EL (cell line): ENCODE measurements around the gene PRDX1.
"Not testable (repeated sequence)": the region's sequence is repeated elsewhere in the genome, so short reads cannot be mapped to it uniquely, and the experiment has no call there.

Source experiments
- DNase-seq: peaks from one replicate; pipeline ENCODE4 v3.0.0-alpha.2; 2016

Gene PRDX1

DNA sequence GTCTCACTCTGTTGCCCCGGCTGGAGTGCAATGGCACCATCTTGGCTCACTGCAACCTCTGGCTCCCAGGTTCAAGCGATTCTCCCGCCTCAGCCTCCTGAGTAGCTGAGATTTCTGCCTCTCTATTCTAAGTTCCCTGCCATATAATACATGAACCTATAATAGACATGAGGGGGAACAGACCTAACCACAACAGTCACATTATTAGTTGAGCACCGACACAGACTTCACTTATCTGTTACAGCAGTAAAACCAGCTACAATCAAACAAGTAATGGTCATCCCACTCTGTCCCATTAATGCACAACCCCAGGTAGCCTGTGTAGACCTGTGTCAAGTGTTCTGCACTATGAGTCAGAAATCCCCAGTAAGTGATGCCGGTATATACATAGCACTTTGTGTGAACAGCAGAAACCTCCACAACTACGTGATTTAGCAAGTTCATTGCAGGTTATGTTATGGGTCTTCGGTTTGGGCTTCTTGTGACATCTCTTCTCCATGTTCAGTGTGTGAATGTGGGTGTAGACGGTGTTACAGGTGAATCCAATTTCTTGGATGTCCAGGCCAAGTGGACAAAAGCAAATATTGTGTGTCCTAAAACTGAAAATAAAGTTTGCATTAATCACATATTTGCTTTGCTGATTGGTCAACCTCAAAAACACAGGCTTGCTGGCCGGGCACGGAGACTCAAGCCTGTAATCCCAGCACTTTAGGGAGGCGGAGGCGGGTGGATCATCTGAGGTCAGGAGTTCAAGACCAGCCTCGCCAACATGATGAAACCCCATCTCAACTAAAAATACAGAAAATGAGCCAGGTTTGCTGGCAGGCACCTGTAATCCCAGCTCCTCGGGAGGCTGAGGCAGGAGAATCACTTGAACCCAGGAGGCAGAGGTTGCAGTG is 18.0 kb downstream of the PRDX1 start:
- no peak for DNase-seq

- DNase-seq, result no peak
Measured at GRCh38 chr1:45501505-45501859, 20.2 kb downstream of the PRDX1 start.

- DNase-seq, result no peak
Measured at GRCh38 chr1:45499415-45499769, 22.3 kb downstream of the PRDX1 start.

GRCh38 chr1:45498279-45498678 is 23.4 kb downstream of the PRDX1 start:
- DNase-seq, result no peak

- DNase-seq, result peak; percentile 59
Measured at GRCh38 chr1:45493116-45493697, 28.5 kb downstream of the PRDX1 start.

- DNase-seq, result no peak
Measured at GRCh38 chr1:45492691-45493090, 29.0 kb downstream of the PRDX1 start.

DNA sequence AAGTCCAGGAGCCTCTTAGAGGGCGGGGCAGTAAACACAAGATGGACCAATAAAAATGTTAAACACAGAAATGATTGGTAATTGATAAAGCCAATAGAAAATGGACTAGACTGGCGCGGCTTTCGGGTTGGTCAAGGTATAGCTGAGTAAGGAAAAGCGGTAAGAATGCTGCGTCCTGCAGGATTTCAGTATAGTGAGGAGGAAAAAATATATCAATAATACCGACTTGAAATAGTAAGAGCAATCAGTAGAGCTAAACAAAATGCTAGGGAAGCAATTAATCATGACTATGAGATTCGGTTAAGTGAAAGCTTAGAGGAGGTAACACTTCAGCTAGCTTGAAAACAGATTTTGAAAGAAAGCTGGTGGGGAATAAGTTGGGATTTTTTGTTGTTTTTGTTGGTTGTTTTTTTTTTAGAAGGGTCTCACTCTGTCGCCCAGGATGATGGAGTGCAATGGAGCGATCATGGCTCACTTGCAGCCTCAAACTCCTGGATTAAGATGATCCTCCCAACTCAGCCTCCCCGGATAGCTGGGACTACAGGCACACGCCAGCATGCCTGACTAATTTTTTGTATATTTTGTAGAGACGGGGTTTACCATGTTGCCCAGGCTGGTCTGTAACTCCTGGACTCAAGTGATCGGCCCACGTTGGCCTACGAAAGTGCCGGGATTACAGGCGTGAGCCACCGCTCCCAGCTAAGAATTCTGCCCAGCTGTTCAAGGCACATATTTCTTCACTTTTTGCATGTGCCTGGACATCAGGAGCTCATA is 30.0 kb downstream of the PRDX1 start:
- DNase-seq, result no peak

- peak; percentile 100 for DNase-seq
Measured at GRCh38 chr1:45490626-45491486, 30.8 kb downstream of the PRDX1 start, which contains the start of gene TESK2. TSS of gene TESK2 (minus strand) at chr1:45491163. CDS start at chr1:45457785, 33,378 bp downstream.

DNA sequence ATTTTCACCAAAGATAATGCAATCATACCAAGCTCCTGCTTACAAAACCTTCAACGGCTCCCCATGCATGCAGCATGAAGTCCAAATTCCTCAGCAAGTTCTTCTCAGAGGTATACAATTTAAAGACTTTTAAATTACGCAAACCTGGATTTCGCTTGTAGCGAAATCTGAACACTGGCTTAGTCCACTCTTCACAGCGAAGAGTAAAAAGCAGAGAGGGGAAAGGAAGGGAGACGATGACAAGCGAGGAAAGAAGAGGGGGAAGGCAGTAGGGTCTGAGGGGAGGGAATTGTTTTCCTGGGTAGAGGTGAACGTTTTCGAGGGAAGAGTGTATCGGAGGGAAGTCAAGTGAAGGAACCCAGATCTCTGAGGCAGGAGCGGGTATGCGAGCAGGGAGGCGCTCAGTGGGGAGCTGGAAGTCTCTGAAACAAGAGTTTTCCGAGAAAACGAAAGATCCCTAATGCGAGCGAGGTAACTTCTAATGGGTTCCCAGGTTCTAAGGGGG is 31.5 kb downstream of the PRDX1 start:
- DNase-seq, result peak; percentile 36

GRCh38 chr1:45489379-45489778 is 32.3 kb downstream of the PRDX1 start:
- DNase-seq, result not testable (repeated sequence)

DNA sequence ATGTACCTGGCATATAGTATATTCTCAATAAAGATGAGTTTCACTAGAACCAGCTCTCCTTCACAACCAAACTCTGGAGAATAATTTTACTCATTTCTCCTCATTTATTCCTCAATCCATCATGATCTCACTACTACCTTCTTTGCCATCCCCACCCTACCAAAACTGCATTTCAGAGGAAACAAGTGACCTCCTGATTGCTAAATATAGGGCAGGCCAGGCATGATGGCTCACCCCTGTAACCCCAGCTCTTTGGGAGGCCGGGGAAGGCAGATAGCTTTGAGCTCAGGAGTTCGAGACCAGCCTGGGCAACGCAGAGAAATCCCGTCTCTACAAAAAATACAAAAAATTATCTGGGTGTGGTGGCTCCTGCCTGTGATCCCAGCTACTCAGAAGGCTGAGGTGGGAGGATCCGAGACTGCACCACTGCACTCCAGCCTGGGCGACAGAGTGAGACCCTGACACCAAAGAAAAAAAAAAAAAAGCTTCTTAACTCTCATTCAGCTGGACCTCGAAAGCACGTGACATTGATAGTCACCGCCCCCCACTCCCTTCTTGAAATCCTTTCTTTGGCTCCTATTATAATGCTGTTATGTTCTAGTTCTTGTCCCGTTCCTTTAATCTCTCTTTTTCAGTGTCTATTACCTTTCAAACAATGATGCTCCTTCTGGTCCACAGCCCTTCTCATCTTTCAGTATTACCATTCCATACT is 32.9 kb downstream of the PRDX1 start:
- DNase-seq, result no peak

DNA sequence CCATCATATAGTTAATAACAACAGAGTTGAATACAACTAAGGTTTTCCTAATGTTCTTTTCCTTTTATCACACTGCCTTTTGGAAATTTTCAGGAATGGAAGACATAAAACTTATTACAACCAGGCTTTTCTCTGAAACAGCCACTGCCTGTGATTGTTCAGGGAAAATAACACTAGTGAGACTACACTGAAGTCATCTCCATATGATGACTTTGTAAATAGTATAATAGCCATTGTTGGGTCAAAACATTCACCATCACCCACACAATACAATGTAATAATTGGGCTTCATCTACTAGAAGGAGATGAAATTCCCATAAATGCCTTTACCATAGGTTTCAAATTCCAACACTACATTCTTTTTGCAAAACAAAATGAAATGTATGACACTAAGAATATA is 35.7 kb downstream of the PRDX1 start:
- DNase-seq, result no peak

DNA sequence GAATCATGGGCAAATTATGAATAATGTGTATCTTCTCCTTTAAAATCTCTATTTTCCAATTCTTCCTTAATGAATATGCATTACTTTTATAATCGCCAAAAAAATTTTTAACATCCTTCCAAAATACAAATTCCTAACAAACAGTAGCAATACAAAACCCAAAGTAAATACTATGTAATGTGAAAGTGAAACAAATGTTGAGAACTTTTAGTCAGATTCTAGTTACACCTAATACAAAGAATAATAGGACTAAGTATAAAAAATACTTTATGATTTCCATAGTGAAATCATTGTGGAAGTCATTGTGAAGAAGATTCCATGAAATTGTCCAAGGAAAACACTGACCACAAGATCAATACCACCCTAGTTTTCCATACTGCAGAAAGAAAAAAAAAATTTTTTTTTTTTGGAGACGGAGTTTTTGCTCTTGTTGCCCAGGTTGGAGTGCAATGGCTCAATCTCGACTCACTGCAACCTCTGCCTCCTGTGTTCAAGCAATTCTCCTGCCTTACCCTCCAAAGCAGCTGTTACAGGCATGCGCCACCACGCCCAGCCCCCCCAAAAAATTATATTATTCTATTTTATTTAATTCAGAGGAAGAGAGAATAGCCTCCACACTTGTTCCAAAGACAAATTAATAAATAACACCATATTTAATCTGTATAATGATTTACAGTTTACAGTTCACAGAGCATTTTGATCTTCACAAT is 42.5 kb downstream of the PRDX1 start:
- DNase-seq, result no peak

DNA sequence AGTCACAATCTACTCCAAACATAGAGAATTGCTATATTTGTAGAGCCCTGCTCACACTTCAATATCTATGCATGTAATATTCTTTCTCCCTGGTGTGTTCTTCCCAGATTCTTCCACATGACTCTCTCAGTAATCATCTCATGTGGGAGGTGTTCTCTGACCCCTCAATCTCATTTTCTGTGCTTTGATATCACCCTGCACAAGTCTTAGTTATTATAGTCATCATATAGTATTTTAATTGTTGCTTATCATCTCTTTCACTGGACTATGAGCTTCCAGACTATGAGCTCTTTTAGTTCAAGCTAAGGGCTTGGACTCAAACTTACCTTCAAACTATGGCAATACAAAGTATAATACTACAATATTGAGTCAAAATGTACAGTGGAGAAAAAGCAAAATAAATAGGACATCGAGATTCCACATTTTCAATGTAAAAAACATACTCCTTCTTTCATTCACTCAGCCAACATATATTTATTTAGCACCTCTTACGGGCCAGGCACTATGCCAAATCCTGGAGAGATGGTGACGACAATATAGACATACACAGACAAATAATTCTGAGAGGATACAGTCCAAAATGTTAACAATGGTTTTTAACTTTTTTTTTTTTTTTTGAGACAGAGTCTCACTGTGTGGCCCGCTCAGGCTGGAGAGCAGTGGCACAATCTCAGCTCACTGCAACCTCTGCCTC is 43.4 kb downstream of the PRDX1 start:
- DNase-seq, result no peak

GRCh38 chr1:45477646-45478045 is 44.0 kb downstream of the PRDX1 start:
- DNase-seq, result no peak

- not testable (repeated sequence) for DNase-seq
Measured at GRCh38 chr1:45474194-45474593, 47.5 kb downstream of the PRDX1 start.

DNA sequence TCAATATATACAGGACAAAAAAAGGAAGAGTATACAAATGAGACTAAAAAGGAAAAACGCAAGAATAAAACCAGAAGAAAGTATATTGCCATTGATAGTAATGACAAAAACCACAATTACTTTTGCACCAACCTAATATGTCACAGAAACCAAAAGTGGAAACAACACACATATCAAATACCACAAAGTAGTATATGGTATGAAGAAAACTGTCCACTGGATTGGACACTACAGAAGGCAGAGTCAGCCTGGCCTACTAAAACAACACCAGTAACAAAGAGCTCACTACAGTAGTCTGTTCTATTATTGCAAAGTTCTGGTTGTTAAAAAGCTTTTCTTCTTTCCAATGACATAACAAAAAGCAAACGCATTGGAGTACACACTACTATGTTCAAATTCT is 48.4 kb downstream of the PRDX1 start:
- DNase-seq, result no peak

DNA sequence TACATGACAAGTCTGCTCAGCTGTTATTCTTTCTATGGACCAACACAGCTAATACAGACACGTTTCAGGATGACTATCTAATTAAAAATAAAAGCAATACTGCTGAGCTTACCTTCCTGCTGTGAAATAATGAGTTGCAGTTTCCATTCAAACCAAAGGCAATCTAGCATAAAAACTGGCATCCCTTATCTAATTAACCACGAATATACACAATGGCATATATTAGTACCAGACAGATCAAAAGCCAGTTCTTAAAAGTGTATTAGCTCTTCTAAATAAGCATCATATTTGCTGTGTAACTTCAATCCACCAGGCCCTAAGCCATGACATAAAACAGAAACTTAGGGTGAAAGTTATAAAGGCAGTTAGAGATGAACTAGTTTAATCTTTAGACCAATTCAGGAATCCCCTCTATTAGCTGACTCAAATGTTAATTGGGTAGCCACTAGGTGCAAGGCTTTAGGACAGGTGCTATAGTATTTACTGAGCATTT is 51.3 kb downstream of the PRDX1 start:
- no peak for DNase-seq

- not testable (repeated sequence) for DNase-seq
Measured at GRCh38 chr1:45467353-45467752, 54.3 kb downstream of the PRDX1 start.

GRCh38 chr1:45465277-45465676 is 56.4 kb downstream of the PRDX1 start:
- DNase-seq, result no peak
